Type B pancreatic cell (in vitro differentiated cells): ENCODE measurements around the gene TLR8. TPM values are rescaled to one million over a fixed set of nuclear protein-coding genes. Genes with fewer than 3 reads are reported as not detected.

Experiments used
- DNase-seq: peaks from one replicate; pipeline ENCODE4 v3.0.0; 2021; ENCODE audit warnings: mixed read lengths; ENCODE audit not compliant: unreplicated experiment; ENCODE audit errors: extremely low spot score
- H3K27ac Mint-ChIP-seq: 2 replicates; pipeline ENCODE4 v1.8.0; 2021; ENCODE audit warnings: mild to moderate bottlenecking, mixed read lengths
- H3K27me3 Mint-ChIP-seq: 2 replicates; pipeline ENCODE4 v1.8.0; 2021; ENCODE audit warnings: mixed read lengths
- H3K36me3 Mint-ChIP-seq: 2 replicates; pipeline ENCODE4 v1.8.0; 2021; ENCODE audit warnings: mixed read lengths
- H3K4me1 Mint-ChIP-seq: one replicate; pipeline ENCODE4 v1.8.0; 2021; ENCODE audit warnings: mixed read lengths; ENCODE audit not compliant: unreplicated experiment
- H3K4me3 Mint-ChIP-seq: 2 replicates; pipeline ENCODE4 v1.8.0; 2021; ENCODE audit warnings: mild to moderate bottlenecking, mixed read lengths
- H3K9me3 Mint-ChIP-seq: 2 replicates; pipeline ENCODE4 v1.8.0; 2021; ENCODE audit warnings: mixed read lengths
- CTCF ChIP-seq: fragments of 200-600 bp; sonication (generic); conservative IDR thresholded peaks from 2 replicates; pipeline ENCODE4 v1.5.0; 2021; ENCODE audit warnings: antibody characterized with exemption, mild to moderate bottlenecking
- total RNA-seq: library from RNA; stranded (reverse); gene quantifications from 2 replicates; pipeline ENCODE4 v1.2.1, GENCODE V29; 2021; ENCODE audit warnings: low replicate concordance

Gene TLR8
- total RNA-seq, 1 donor from 2014 or later: not detected

GRCh38 chrX:12911122-12911470 is 4.7 kb downstream of the TLR8 start:
- H3K4me1 Mint-ChIP-seq: no peaks in the 10 kb centered on the region
- no peak for DNase-seq
- no peaks in the 10 kb centered on the region for H3K36me3 Mint-ChIP-seq
- no peaks in the 10 kb centered on the region for H3K27me3 Mint-ChIP-seq
- peaks cover 16% of the 10 kb centered on the region for H3K9me3 Mint-ChIP-seq
- no peak overlapping the region for H3K27ac Mint-ChIP-seq
- TF ChIP-seq CTCF: no peak
- H3K4me3 Mint-ChIP-seq: no peak overlapping the region

GRCh38 chrX:12912791-12913482 is 6.5 kb downstream of the TLR8 start:
- Mint-ChIP-seq H3K4me3 (no peak overlapping the region), H3K4me1 (no peaks in the 10 kb centered on the region), H3K9me3 (peaks cover 16% of the 10 kb centered on the region)

DNA sequence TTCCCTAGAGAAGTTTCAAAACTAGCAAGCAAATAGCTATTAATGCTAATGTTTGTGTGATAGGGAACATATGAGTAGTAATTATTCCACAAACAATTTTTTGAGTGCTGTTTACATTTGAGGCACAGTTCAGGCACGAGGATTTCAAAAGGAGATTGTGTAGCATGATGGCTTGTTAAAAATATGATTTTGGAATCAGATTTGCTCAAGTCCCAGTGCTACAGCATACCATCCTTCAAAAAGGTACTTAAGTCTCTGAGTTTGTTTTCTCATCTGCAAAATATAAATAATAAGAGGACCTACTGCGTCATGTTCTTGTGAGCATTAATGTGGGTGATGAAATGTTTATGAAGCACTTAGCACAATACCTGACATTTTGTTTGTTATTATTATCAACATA is 11.3 kb downstream of the TLR8 start:
- peaks cover 13% of the 10 kb centered on the region for H3K9me3 Mint-ChIP-seq
- H3K27me3 Mint-ChIP-seq: no peaks in the 10 kb centered on the region
- H3K36me3 Mint-ChIP-seq: no peaks in the 10 kb centered on the region
- no peaks in the 10 kb centered on the region for H3K4me1 Mint-ChIP-seq
- H3K27ac Mint-ChIP-seq: no peak overlapping the region
- no peak for TF ChIP-seq CTCF
- no peak for DNase-seq
- H3K4me3 Mint-ChIP-seq: no peak overlapping the region

More at GRCh38 chrX:12912791-12913482, 6.5 kb downstream of the TLR8 start:
- H3K27ac Mint-ChIP-seq: peak overlapping the region; percentile 61
- no peak for DNase-seq
- no peak for TF ChIP-seq CTCF
- no peaks in the 10 kb centered on the region for H3K27me3 Mint-ChIP-seq
- no peaks in the 10 kb centered on the region for H3K36me3 Mint-ChIP-seq

GRCh38 chrX:12919051-12919450 is 12.6 kb downstream of the TLR8 start:
- Mint-ChIP-seq H3K4me3 (no peak overlapping the region), H3K27ac (no peak overlapping the region), H3K27me3 (no peaks in the 10 kb centered on the region), H3K9me3 (peaks cover 5% of the 10 kb centered on the region), H3K4me1 (no peaks in the 10 kb centered on the region), H3K36me3 (no peaks in the 10 kb centered on the region)
- no peak for TF ChIP-seq CTCF
- no peak for DNase-seq

- no peak overlapping the region for H3K27ac Mint-ChIP-seq
- no peaks in the 10 kb centered on the region for H3K4me1 Mint-ChIP-seq
- no peak for TF ChIP-seq CTCF
- H3K4me3 Mint-ChIP-seq: no peak overlapping the region
- H3K9me3 Mint-ChIP-seq: peaks cover 1% of the 10 kb centered on the region
- H3K36me3 Mint-ChIP-seq: no peaks in the 10 kb centered on the region
- no peak for DNase-seq
- H3K27me3 Mint-ChIP-seq: no peaks in the 10 kb centered on the region
Measured at GRCh38 chrX:12919620-12920019, 13.2 kb downstream of the TLR8 start.
